Neuronal stem cell (in vitro differentiated cells): ENCODE measurements around the gene SLC4A7.

Experiments
- DNase-seq: peaks from one replicate; pipeline ENCODE4 v3.0.0-alpha.2; 2013; ENCODE audit warnings: low spot score
- H2AFZ ChIP-seq: one replicate; pipeline ENCODE4 v1.6.1; 2013; ENCODE audit warnings: mild to moderate bottlenecking, low read length, inconsistent platforms
- H2AK5ac ChIP-seq: 2 replicates; pipeline ENCODE4 v1.6.1; 2013; ENCODE audit warnings: low read depth, mild to moderate bottlenecking, inconsistent platforms, low read length, moderate library complexity, mixed read lengths
- H2BK120ac ChIP-seq: 2 replicates; pipeline ENCODE4 v1.6.1; 2013; ENCODE audit warnings: low read depth, mild to moderate bottlenecking, inconsistent platforms, low read length, moderate library complexity, mixed read lengths
- H2BK12ac ChIP-seq: one replicate; pipeline ENCODE4 v1.6.1; 2013; ENCODE audit warnings: low read length, inconsistent platforms
- H2BK15ac ChIP-seq: 2 replicates; pipeline ENCODE4 v1.6.1; 2013; ENCODE audit warnings: mild to moderate bottlenecking, low read length, inconsistent platforms, mixed read lengths
- H2BK5ac ChIP-seq: one replicate; pipeline ENCODE4 v1.6.1; 2013; ENCODE audit warnings: inconsistent platforms, mild to moderate bottlenecking, low read length, moderate library complexity
- H3K14ac ChIP-seq: one replicate; pipeline ENCODE4 v1.6.1; 2013; ENCODE audit warnings: low read length, inconsistent platforms
- H3K18ac ChIP-seq: 2 replicates; pipeline ENCODE4 v1.6.1; 2013; ENCODE audit warnings: low read length, inconsistent platforms
- H3K23ac ChIP-seq: 2 replicates; pipeline ENCODE4 v1.6.1; 2013; ENCODE audit warnings: low read depth, mild to moderate bottlenecking, mixed read lengths, low read length, inconsistent platforms; ENCODE audit not compliant: poor library complexity
- H3K27ac ChIP-seq: replicated peaks from 3 replicates; pipeline ENCODE4 v1.5.1; 2013; ENCODE audit warnings: low read length, inconsistent platforms
- H3K27me3 ChIP-seq, 3 experiments: 2 replicates each; pipeline ENCODE4 v1.6.1; 2013; ENCODE audit warnings: low read length in 3 of 3, mild to moderate bottlenecking in 2 of 3, inconsistent platforms in 1 of 3, low read depth in 1 of 3, mixed read lengths in 1 of 3, moderate library complexity in 1 of 3; ENCODE audit not compliant: control insufficient read depth in 3 of 3, insufficient read depth in 3 of 3
- H3K36me3 ChIP-seq, 2 donors: replicated peaks in 1 of 2; 2 replicates each; pipeline ENCODE4 v1.6.1; 2013; ENCODE audit warnings: low read length in 2 of 2; ENCODE audit not compliant: control insufficient read depth in 2 of 2, insufficient read depth in 2 of 2
- H3K4ac ChIP-seq: 2 replicates; pipeline ENCODE4 v1.6.1; 2013; ENCODE audit warnings: inconsistent platforms, mild to moderate bottlenecking, low read length, moderate library complexity
- H3K4me1 ChIP-seq, 2 donors: 1 replicate in 1 of 2; 2 replicates in 1 of 2; pipeline ENCODE4 v1.6.1; 2013; ENCODE audit warnings: low read length in 2 of 2, low read depth in 1 of 2; ENCODE audit not compliant: control insufficient read depth in 2 of 2, insufficient read depth in 1 of 2
- H3K4me2 ChIP-seq: one replicate; pipeline ENCODE4 v1.6.1; 2013; ENCODE audit warnings: mild to moderate bottlenecking, low read length, inconsistent platforms; ENCODE audit not compliant: insufficient read depth, poor library complexity, severe bottlenecking
- H3K4me3 ChIP-seq, 2 donors: 2 replicates each; pipeline ENCODE4 v1.5.1; 2013; ENCODE audit warnings: low read length in 2 of 2, mild to moderate bottlenecking in 2 of 2, inconsistent platforms in 1 of 2, moderate library complexity in 1 of 2
- H3K79me1 ChIP-seq: one replicate; pipeline ENCODE4 v1.6.1; 2013; ENCODE audit warnings: low read depth, mild to moderate bottlenecking, inconsistent platforms, low read length, moderate library complexity
- H3K9ac ChIP-seq: one replicate; pipeline ENCODE4 v1.6.1; 2013; ENCODE audit warnings: mild to moderate bottlenecking, low read depth, low read length, inconsistent platforms; ENCODE audit not compliant: poor library complexity
- H3K9me3 ChIP-seq, 2 donors: replicated peaks in 1 of 2; 2 replicates each; pipeline versions ENCODE3 to v1.6.1; 2013; ENCODE audit warnings: low read length in 2 of 2, mild to moderate bottlenecking in 2 of 2, inconsistent platforms in 1 of 2, low read depth in 1 of 2, mixed read lengths in 1 of 2, moderate library complexity in 1 of 2; ENCODE audit not compliant: control insufficient read depth in 2 of 2, insufficient read depth in 1 of 2
- H4K8ac ChIP-seq: one replicate; pipeline ENCODE4 v1.6.1; 2013; ENCODE audit warnings: low read depth, mild to moderate bottlenecking, inconsistent platforms, low read length, moderate library complexity
- H4K91ac ChIP-seq: one replicate; pipeline ENCODE4 v1.6.1; 2013; ENCODE audit warnings: low read length, low read depth, mild to moderate bottlenecking, inconsistent platforms; ENCODE audit not compliant: poor library complexity
- WGBS, 2 donors: extraction: QIAGEN DNeasy Blood & Tissue Kit; methylation state at CpG; one replicate each; pipeline ENCODE4 v1.1.7; 2013; ENCODE audit warnings: missing lambda C conversion rate in 2 of 2, mixed read lengths in 1 of 2; ENCODE audit not compliant: insufficient read length in 2 of 2, insufficient replicate concordance in 1 of 2; ENCODE audit errors: extremely low coverage in 2 of 2; 5-methylcytosine and 5-hydroxymethylcytosine counted together

Gene SLC4A7

GRCh38 chr3:27452368-27453090 lies 31.7 kb downstream of the SLC4A7 start:
- Histone ChIP-seq H3K9ac (no peak overlapping the region), H2BK15ac (no peak overlapping the region), H3K18ac (no peak overlapping the region), H4K91ac (no peak overlapping the region), H2AFZ (no peak overlapping the region), H3K27ac (no peak overlapping the region), H2AK5ac (no peak overlapping the region), H3K79me1 (no peaks in the 10 kb centered on the region), H4K8ac (no peak overlapping the region), H2BK5ac (no peak overlapping the region), H3K4me3 (no peak overlapping the region), H2BK120ac (no peak overlapping the region), H3K14ac (no peak overlapping the region), H3K36me3 (peaks cover 0 to 63% of the 10 kb centered on the region in 2 donors), H3K4ac (no peak overlapping the region), H2BK12ac (no peak overlapping the region), H3K9me3 (peaks cover 0 to 12% of the 10 kb centered on the region in 2 donors), H3K23ac (no peak overlapping the region), H3K4me2 (no peak overlapping the region), H3K27me3 (no peaks in the 10 kb centered on the region), H3K4me1 (no peaks in the 10 kb centered on the region)
- WGBS, 2 donors: no CpG with 5 or more reads among the region's 1 CpG
- no peak for DNase-seq

DNA sequence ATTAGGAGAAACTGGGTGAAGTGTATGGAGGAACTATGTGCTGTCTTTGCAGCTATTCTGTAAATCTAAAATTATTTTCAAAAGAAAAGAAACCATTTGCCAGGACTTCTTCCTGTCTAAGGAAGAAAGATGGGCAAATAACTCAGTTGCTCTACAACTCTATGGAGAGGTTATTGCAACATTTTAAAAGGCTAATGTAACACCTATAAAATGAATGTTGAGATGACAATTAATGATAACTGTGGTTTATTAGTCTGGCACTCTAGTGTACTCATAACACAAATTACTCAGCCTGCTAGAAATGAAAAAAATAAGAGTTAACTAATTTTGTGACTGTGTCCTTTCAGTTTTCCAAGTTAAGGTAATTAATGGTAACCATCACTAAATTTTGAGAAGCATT lies 32.3 kb downstream of the SLC4A7 start:
- no peak overlapping the region for H2AK5ac ChIP-seq
- no peak overlapping the region for H3K4ac ChIP-seq
- H3K14ac ChIP-seq: no peak overlapping the region
- no peak for DNase-seq
- no peak overlapping the region for H3K4me2 ChIP-seq
- no peak overlapping the region for H3K4me3 ChIP-seq
- H3K79me1 ChIP-seq: no peaks in the 10 kb centered on the region
- no peak overlapping the region for H2BK120ac ChIP-seq
- peaks cover 0 to 7% of the 10 kb centered on the region in 2 donors for H3K9me3 ChIP-seq
- no peak overlapping the region for H2AFZ ChIP-seq
- no peak overlapping the region for H2BK5ac ChIP-seq
- no peak overlapping the region for H3K27ac ChIP-seq
- H3K9ac ChIP-seq: no peak overlapping the region
- H3K27me3 ChIP-seq: no peaks in the 10 kb centered on the region
- no peak overlapping the region for H3K18ac ChIP-seq
- no peaks in the 10 kb centered on the region for H3K4me1 ChIP-seq
- H4K8ac ChIP-seq: no peak overlapping the region
- no peak overlapping the region for H2BK12ac ChIP-seq
- H3K36me3 ChIP-seq: peaks cover 0 to 63% of the 10 kb centered on the region in 2 donors
- no peak overlapping the region for H3K23ac ChIP-seq
- H2BK15ac ChIP-seq: no peak overlapping the region
- no peak overlapping the region for H4K91ac ChIP-seq

DNA sequence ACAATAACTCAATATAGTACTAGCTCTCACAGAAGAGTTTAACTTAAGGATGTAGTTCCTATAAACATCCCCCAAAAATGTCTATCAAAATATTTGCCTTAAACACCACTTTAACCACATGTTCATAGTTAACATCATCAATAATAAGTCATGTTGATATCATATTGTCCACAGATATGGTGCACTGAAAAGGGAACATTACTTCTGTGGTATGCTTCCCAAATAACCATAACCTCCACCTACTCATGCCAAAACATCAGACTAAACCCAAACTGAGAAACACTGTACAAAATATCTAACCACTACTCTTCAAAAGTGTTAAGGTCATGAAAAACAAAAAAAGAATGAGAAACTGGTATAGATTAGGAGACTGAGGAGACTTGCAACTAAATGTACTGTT lies 32.9 kb downstream of the SLC4A7 start:
- Histone ChIP-seq H4K8ac (no peak overlapping the region), H2BK120ac (no peak overlapping the region), H3K36me3 (peaks cover 0 to 63% of the 10 kb centered on the region in 2 donors), H3K4ac (no peak overlapping the region), H3K9me3 (peaks cover 0 to under 1% of the 10 kb centered on the region in 2 donors), H2BK5ac (no peak overlapping the region), H3K4me3 (no peak overlapping the region), H4K91ac (no peak overlapping the region), H3K9ac (no peak overlapping the region), H2AFZ (no peak overlapping the region), H2BK15ac (no peak overlapping the region), H3K18ac (no peak overlapping the region), H3K23ac (no peak overlapping the region), H2BK12ac (no peak overlapping the region), H3K14ac (no peak overlapping the region), H3K27ac (no peak overlapping the region), H2AK5ac (no peak overlapping the region), H3K27me3 (no peaks in the 10 kb centered on the region), H3K4me2 (no peak overlapping the region), H3K4me1 (no peaks in the 10 kb centered on the region), H3K79me1 (no peaks in the 10 kb centered on the region)
- no peak for DNase-seq

GRCh38 chr3:27449530-27450150 lies 34.5 kb downstream of the SLC4A7 start:
- H3K4me3 ChIP-seq: no peak overlapping the region
- WGBS, 2 donors: no CpG with 5 or more reads among the region's 2 CpGs
- no peak overlapping the region for H3K4me2 ChIP-seq
- H4K8ac ChIP-seq: no peak overlapping the region
- H3K14ac ChIP-seq: no peak overlapping the region
- no peak overlapping the region for H3K4ac ChIP-seq
- H3K18ac ChIP-seq: no peak overlapping the region
- no peak overlapping the region for H3K27ac ChIP-seq
- H2BK15ac ChIP-seq: no peak overlapping the region
- no peak overlapping the region for H2BK120ac ChIP-seq
- no peak overlapping the region for H3K9ac ChIP-seq
- no peak overlapping the region for H2BK5ac ChIP-seq
- no peaks in the 10 kb centered on the region for H3K9me3 ChIP-seq
- no peak for DNase-seq
- H4K91ac ChIP-seq: no peak overlapping the region
- H3K23ac ChIP-seq: no peak overlapping the region
- H2BK12ac ChIP-seq: no peak overlapping the region
- no peaks in the 10 kb centered on the region for H3K27me3 ChIP-seq
- H2AFZ ChIP-seq: no peak overlapping the region
- no peak overlapping the region for H2AK5ac ChIP-seq
- peaks cover 0 to 74% of the 10 kb centered on the region in 2 donors for H3K36me3 ChIP-seq
- no peaks in the 10 kb centered on the region for H3K4me1 ChIP-seq
- H3K79me1 ChIP-seq: peaks cover 1% of the 10 kb centered on the region
